HepG2 (cell line): ENCODE results near the gene AADACL4. TPM values are rescaled to one million over a fixed set of nuclear protein-coding genes. Genes with fewer than 3 reads are reported as not detected.

ENCODE experiments used
- ATAC-seq: fragments of 200-7000 bp; cut with Tn5 transposase; 3 replicates; pipeline ENCODE4 v1.9.1; 2020; ENCODE audit warnings: mild to moderate bottlenecking, moderate library complexity
- BruUV-seq: library from RNA; stranded (reverse); fragments of 400-500 nt; replicated peaks from 2 replicates; lab custom pipeline; 2021; lab: Mats Ljungman, UMichigan
- CTCF ChIA-PET: fragments of 300-600 bp; formaldehyde crosslinking; extraction: SDS; loops from one replicate; lab custom pipeline; 2021; ENCODE audit warnings: low total read pairs, inconsistent platforms, low intra/inter-chr PET ratio; lab: Yijun Ruan, JAX
- POLR2A ChIA-PET: fragments of 350-600 bp; sonication (Branson Sonifier 250); formaldehyde crosslinking; loops from one replicate; lab custom pipeline; 2020; ENCODE audit warnings: antibody characterized with exemption, inconsistent platforms; lab: Yijun Ruan, JAX
- DNase-seq: peaks from one replicate; pipeline ENCODE4 v3.0.0-alpha.2; 2015; ENCODE audit warnings: low spot score
- FAIRE-seq: peaks from 3 replicates; lab custom pipeline; 2011; peaks lifted over from hg19 to GRCh38; lab: Jason Lieb, UNC
- H2AFZ ChIP-seq: one replicate; pipeline ENCODE4 v1.6.1; 2011; ENCODE audit warnings: low read length, inconsistent platforms
- H3K27ac ChIP-seq: fragments of 300-600 bp; 3 replicates; pipeline ENCODE4 v1.8.0; 2011; ENCODE audit warnings: mixed run types, mild to moderate bottlenecking, mixed read lengths, low read length, inconsistent platforms; ENCODE audit not compliant: insufficient read depth; ENCODE audit errors: extremely low read length
- H3K27me3 ChIP-seq, 2 experiments: fragments of 200-600 bp in 1 of 2; 2 replicates in 1 of 2; 3 replicates in 1 of 2; pipeline versions ENCODE4 v1.6.0 to v1.8.0; 2011; ENCODE audit warnings: low read length in 2 of 2, mild to moderate bottlenecking in 2 of 2, moderate library complexity in 2 of 2, inconsistent platforms in 1 of 2; ENCODE audit not compliant: insufficient read depth in 2 of 2, control insufficient read depth in 1 of 2
- H3K36me3 ChIP-seq, 2 experiments: fragments of 200-600 bp in 1 of 2; replicated peaks in 1 of 2; 2 replicates in 1 of 2; 3 replicates in 1 of 2; pipeline versions ENCODE4 v1.5.1 to v1.8.0; 2011; ENCODE audit warnings: low read length in 2 of 2, inconsistent platforms in 1 of 2; ENCODE audit not compliant: insufficient read depth in 2 of 2, control insufficient read depth in 1 of 2
- H3K4me1 ChIP-seq: 2 replicates; pipeline ENCODE4 v1.5.1; 2012; ENCODE audit warnings: low read length, inconsistent platforms; ENCODE audit not compliant: insufficient read depth
- H3K4me2 ChIP-seq: 2 replicates; pipeline ENCODE4 v1.6.0; 2011; ENCODE audit warnings: low read depth, low read length, inconsistent platforms
- H3K4me3 ChIP-seq, 3 experiments: fragments of 200-600 bp in 1 of 3; sonication (generic), shearing (Covaris generic) in 1 of 3; replicated peaks in 1 of 3; 2 replicates each; pipeline ENCODE4 v1.5.1; 2011 to 2016; ENCODE audit warnings: low read length in 3 of 3, inconsistent platforms in 2 of 3, low read depth in 2 of 3, mild to moderate bottlenecking in 2 of 3, control low read depth in 1 of 3, mixed read lengths in 1 of 3; ENCODE audit not compliant: insufficient read depth in 1 of 3
- H3K79me2 ChIP-seq: one replicate; pipeline ENCODE4 v1.6.1; 2011; ENCODE audit warnings: low read length, inconsistent platforms; ENCODE audit not compliant: insufficient read depth
- H3K9ac ChIP-seq: 2 replicates; pipeline ENCODE4 v1.6.0; 2011; ENCODE audit warnings: mild to moderate bottlenecking, low read depth, low read length, inconsistent platforms; ENCODE audit not compliant: insufficient read depth
- H3K9me3 ChIP-seq: 2 replicates; pipeline ENCODE4 v1.5.1; 2012; ENCODE audit warnings: mild to moderate bottlenecking, low read length
- H4K20me1 ChIP-seq: 2 replicates; pipeline ENCODE4 v1.6.0; 2011; ENCODE audit warnings: inconsistent platforms, mild to moderate bottlenecking, low read length, moderate library complexity; ENCODE audit not compliant: insufficient read depth
- FOXA3 ChIP-seq: IDR thresholded peaks from 2 replicates; pipeline ENCODE4 v1.6.1; 2016; ENCODE audit warnings: missing genetic modification reagents, missing compliant biosample characterization
- JUND ChIP-seq: sonication (generic); formaldehyde crosslinking; IDR thresholded peaks from 2 replicates; pipeline ENCODE4 v1.8.0; 2022; ENCODE audit warnings: mild to moderate bottlenecking, missing genetic modification reagents
- MTA1 ChIP-seq: sonication (generic); formaldehyde crosslinking; IDR thresholded peaks from 2 replicates; pipeline ENCODE4 v1.4.0; 2020; ENCODE audit warnings: missing genetic modification reagents, mild to moderate bottlenecking, borderline replicate concordance
- WGBS: methylation state at CpG from one replicate; pipeline ENCODE4 v1.1.6; 2017; ENCODE audit warnings: low lambda C conversion rate; 5-methylcytosine and 5-hydroxymethylcytosine counted together
- in situ Hi-C: cut with HindIII; loops from 2 replicates; pipeline ENCODE4 v1.10.0; 2017; ENCODE audit warnings: low pct_unique_long_range_greater_than_20kb; ENCODE audit not compliant: extremely low pct_ligation_motif_present
- intact Hi-C: fragments of 100-400 bp; cut with micrococcal nuclease; formaldehyde crosslinking; loops from one replicate; pipeline ENCODE4 v1.10.0; 2022; ENCODE audit not compliant: unreplicated experiment
- polyA plus RNA-seq, 8 experiments: library from polyadenylated mRNA; depleted of rRNA in 3 of 8; stranded (reverse) in 7 of 8; unstranded in 1 of 8; fragments of >200 nt; fragmentation: Illumina TruSeq in 4 of 8; extraction: Trizol in 4 of 8; gene quantifications; 2 replicates each; pipeline versions ENCODE4 v1.2.1 to v1.2.3, GENCODE V29; 2011 to 2016; ENCODE audit warnings: low read depth in 4 of 8, missing spikeins in 1 of 8, mixed read lengths in 1 of 8; ENCODE audit not compliant: insufficient read depth in 1 of 8
- total RNA-seq, 5 experiments: library from RNA; depleted of rRNA; stranded (reverse); fragments of >200 nt; fragmentation: Illumina TruSeq; extraction: Trizol; gene quantifications; 2 replicates each; pipeline ENCODE4 v1.2.3, GENCODE V29; 2016; ENCODE audit warnings: low read depth in 1 of 5
- TF ChIP-seq, protein P1 (sequence below): sonication (generic); formaldehyde crosslinking; IDR thresholded peaks from 2 replicates; pipeline ENCODE4 v1.4.0; 2020; ENCODE audit warnings: missing genetic modification reagents

The AADACL4 gene
- total and polyA plus RNA-seq, 2 of the 13 experiments (the other 11 are each of a cell fraction or from before 2014, with no cell fraction given), result not detected

DNA sequence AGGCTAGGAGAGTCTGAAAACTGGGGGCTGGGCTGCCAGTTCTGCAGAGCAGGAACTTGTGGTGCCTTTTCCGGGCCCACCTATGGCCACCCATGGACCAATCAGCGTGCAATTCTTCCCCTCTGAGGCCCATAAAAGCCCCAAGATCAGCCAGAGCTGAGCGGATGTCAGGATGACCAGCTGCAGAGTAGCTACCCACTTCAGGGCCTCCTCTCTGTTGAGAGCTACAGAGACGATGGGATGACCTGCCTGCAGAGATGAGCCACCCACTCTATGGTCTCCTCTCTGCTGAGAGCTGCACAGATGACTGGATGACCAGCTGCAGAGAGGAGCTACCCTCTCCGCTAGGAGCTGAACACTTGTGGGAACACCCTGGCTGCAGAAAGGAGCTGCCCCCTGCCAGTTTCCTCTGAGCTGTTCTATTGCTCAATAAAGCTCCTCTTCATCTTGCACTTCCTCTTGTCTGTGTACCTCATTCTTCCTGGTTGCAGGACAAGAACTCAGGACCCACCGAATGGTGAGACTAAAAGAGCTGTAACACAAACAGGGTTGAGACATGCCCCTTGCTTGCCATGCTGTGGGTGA lies 12.8 kb upstream of the AADACL4 start (continued):
- TF ChIP-seq, protein P1, sequence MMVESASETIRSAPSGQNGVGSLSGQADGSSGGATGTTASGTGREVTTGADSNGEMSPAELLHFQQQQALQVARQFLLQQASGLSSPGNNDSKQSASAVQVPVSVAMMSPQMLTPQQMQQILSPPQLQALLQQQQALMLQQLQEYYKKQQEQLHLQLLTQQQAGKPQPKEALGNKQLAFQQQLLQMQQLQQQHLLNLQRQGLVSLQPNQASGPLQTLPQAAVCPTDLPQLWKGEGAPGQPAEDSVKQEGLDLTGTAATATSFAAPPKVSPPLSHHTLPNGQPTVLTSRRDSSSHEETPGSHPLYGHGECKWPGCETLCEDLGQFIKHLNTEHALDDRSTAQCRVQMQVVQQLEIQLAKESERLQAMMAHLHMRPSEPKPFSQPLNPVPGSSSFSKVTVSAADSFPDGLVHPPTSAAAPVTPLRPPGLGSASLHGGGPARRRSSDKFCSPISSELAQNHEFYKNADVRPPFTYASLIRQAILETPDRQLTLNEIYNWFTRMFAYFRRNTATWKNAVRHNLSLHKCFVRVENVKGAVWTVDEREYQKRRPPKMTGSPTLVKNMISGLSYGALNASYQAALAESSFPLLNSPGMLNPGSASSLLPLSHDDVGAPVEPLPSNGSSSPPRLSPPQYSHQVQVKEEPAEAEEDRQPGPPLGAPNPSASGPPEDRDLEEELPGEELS (CRISPR knock-in tag), result no peak

DNA sequence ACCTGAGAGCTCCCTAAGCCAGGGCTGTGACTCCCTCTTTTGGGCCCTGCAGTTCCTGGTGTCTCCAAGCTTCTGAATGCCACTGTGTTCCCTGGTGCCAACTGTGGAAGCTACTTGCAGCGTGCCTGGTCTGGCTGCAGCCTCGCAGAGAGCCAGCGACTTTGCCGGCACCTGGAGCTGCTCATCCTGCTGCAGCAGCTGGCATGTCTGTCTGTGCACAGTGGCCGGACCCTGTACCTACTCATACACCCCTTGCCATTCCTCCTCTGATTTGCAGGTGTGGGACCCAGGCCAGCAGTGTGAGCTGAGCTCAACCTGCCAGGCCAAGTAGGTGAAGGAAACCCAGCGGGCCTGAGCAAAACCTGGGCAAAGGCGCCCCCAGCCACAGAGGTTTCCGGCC lies 12.3 kb upstream of the AADACL4 start:
- no peak overlapping the region for H2AFZ ChIP-seq
- TF ChIP-seq JUND (CRISPR knock-in tag) (no peak), MTA1 (no peak), FOXA3 (CRISPR knock-in tag) (no peak)
- ChIA-PET CTCF (no interaction called here), POLR2A (interaction anchor here (0.9 to 1.7 kb wide), 4 partner anchors 13 to 33 kb away, joined by 3 to 7 read pairs (median 4); no protein-coding TSS in a partner anchor)
- no peaks in the 10 kb centered on the region for H3K9me3 ChIP-seq
- BruUV-seq, result no TSS peak
- in situ Hi-C loops, result no loop called here
- no peaks in the 10 kb centered on the region for H4K20me1 ChIP-seq
- no peaks in the 10 kb centered on the region for H3K79me2 ChIP-seq
- intact Hi-C loops, result no loop called here
- H3K4me3 ChIP-seq, result no peak overlapping the region
- H3K27ac ChIP-seq, result no peak overlapping the region
- DNase-seq (no peak), ATAC-seq (no peak), FAIRE-seq (no peak)
- H3K4me2 ChIP-seq, result no peak overlapping the region
- H3K36me3 ChIP-seq, result no peaks in the 10 kb centered on the region
- H3K4me1 ChIP-seq, result peaks cover 16% of the 10 kb centered on the region
- H3K27me3 ChIP-seq, result peaks cover 0 to 11% of the 10 kb centered on the region in 2 experiments; a peak in 2 of 5 replicates
- H3K9ac ChIP-seq, result no peak overlapping the region
- 70% methylated on average over 3 of the region's 8 CpGs for WGBS
